ENCODE results near the gene ANTXR2. TPM values are rescaled to one million over a fixed set of nuclear protein-coding genes. Genes with fewer than 3 reads are reported as not detected.

Gene ANTXR2
- total and polyA plus RNA-seq, 9 of the 15 experiments (the other 6 are each of a cell fraction or from before 2014, with no cell fraction given): 10.1 to 83.8 (median 60.3) TPM

DNA sequence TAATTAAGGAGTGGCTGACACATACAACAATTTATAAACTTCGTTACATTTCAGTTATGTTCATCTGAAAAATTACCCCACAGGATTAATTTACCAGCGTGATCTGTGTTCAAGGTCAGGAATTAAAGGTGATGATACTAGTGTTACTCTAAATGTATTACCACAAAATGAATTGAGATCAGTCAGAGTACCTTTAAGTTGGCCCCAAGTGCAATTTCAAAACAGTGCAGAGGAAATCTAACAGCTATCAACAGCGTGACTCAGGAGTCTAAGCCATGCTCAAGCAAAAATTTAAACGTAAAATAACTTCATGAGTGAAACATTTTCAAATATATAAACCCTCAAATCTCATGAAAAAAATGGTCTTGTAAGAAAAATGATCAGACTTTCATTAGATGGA lies 18.7 kb downstream of the ANTXR2 start:
- ChIA-PET POLR2A (no interaction called here), CTCF (ENCODE audit: low intra/inter-chr PET ratio) (no interaction called here)
- DNase-seq (ENCODE audit: extremely low read depth in 1 of 4, low spot score in 3 of 4) (no peak), ATAC-seq (no peak), FAIRE-seq (no peak)
- no peak overlapping the region for H2AFZ ChIP-seq (ENCODE audit: low read depth, low read length)
- no peak overlapping the region for H3K4me3 ChIP-seq
- intact Hi-C loops (cut with micrococcal nuclease) (no loop called here), in situ Hi-C loops (cut with MboI) (no loop called here)
- no peaks in the 10 kb centered on the region for H3K9me3 ChIP-seq (replicated peaks; ENCODE audit: control insufficient read depth, insufficient read depth, low read depth, low read length)
- H3K9ac ChIP-seq (ENCODE audit: insufficient read depth in 1 of 2, low read depth in 2 of 2, low read length in 2 of 2): no peak overlapping the region
- no TSS peak for BruUV-seq (replicated peaks)
- TF ChIP-seq SMARCE1 (IDR thresholded peaks at IDR 0.05) (no peak), TRIM28 (IDR thresholded peaks at IDR 0.05) (no peak), PCBP2 (IDR thresholded peaks at IDR 0.05; ENCODE audit: low read depth, low read length, poor library complexity, severe bottlenecking) (no peak), HDAC3 (IDR thresholded peaks at IDR 0.05; ENCODE audit: borderline replicate concordance, partially characterized antibody) (no peak), CBX2 (IDR thresholded peaks at IDR 0.05; ENCODE audit: insufficient read depth, low read length, poor library complexity, severe bottlenecking) (no peak)
- TF ChIP-seq, protein P1, sequence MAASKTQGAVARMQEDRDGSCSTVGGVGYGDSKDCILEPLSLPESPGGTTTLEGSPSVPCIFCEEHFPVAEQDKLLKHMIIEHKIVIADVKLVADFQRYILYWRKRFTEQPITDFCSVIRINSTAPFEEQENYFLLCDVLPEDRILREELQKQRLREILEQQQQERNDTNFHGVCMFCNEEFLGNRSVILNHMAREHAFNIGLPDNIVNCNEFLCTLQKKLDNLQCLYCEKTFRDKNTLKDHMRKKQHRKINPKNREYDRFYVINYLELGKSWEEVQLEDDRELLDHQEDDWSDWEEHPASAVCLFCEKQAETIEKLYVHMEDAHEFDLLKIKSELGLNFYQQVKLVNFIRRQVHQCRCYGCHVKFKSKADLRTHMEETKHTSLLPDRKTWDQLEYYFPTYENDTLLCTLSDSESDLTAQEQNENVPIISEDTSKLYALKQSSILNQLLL (CRISPR knock-in tag; IDR thresholded peaks at IDR 0.05; ENCODE audit: borderline replicate concordance): no peak
- H3K36me3 ChIP-seq (ENCODE audit: control insufficient read depth, insufficient read depth, low read length): peaks cover 79% of the 10 kb centered on the region; the same call in 2 of the 3 replicates
- no peaks in the 10 kb centered on the region for H3K9me1 ChIP-seq (ENCODE audit: control insufficient read depth, insufficient read depth, low read length)
- peaks cover 9% of the 10 kb centered on the region for H3K79me2 ChIP-seq (ENCODE audit: control insufficient read depth, insufficient read depth, low read length)
- no peak overlapping the region for H3K4me2 ChIP-seq (ENCODE audit: insufficient read depth, low read length)
- no peaks in the 10 kb centered on the region for H3K27me3 ChIP-seq (ENCODE audit: control insufficient read depth in 2 of 2, insufficient read depth in 2 of 2, low read length in 2 of 2)
- no peaks in the 10 kb centered on the region for H4K20me1 ChIP-seq (replicated peaks; ENCODE audit: control insufficient read depth, insufficient read depth, low read length)
- H3K4me1 ChIP-seq (replicated peaks in 1 of 2; ENCODE audit: control insufficient read depth in 2 of 2, insufficient read depth in 2 of 2, low read length in 2 of 2): peaks cover 4% of the 10 kb centered on the region in 2 experiments; a peak in 2 of 5 replicates
- WGBS (ENCODE audit: insufficient coverage, low coverage, missing lambda C conversion rate): 78% methylated on average over 4 of the region's 4 CpGs
- no peak overlapping the region for H3K27ac ChIP-seq (ENCODE audit: extremely low read depth, low read depth, low read length)

All from K562 (cell line).